CD14-positive monocyte (primary cell): Measurements from ENCODE around the gene LRRC43. TPM values are rescaled to one million over a fixed set of nuclear protein-coding genes. Genes with fewer than 3 reads are reported as not detected.

Experiments used
- DNase-seq, 3 donors: peaks; one replicate each; pipeline ENCODE4 v3.0.0-alpha.2; 2011 to 2022
- H2AFZ ChIP-seq: 2 replicates; pipeline ENCODE4 v1.6.0; 2012; ENCODE audit warnings: mild to moderate bottlenecking, low read depth, low read length, inconsistent platforms; ENCODE audit not compliant: insufficient read depth, poor library complexity, severe bottlenecking
- H3K27ac ChIP-seq, 2 donors: 1 replicate in 1 of 2; 2 replicates in 1 of 2; pipeline ENCODE4 v1.5.1; 2012 to 2013; ENCODE audit warnings: low read length in 2 of 2, control low read depth in 1 of 2, inconsistent platforms in 1 of 2, low read depth in 1 of 2, mild to moderate bottlenecking in 1 of 2
- H3K27me3 ChIP-seq, 2 donors: one replicate each; pipeline versions ENCODE4 v1.6.0 to v1.6.1; 2011 to 2013; ENCODE audit warnings: low read length in 2 of 2; ENCODE audit not compliant: control insufficient read depth in 2 of 2, insufficient read depth in 2 of 2
- H3K36me3 ChIP-seq, 2 donors: replicated peaks in 1 of 2; 1 replicate in 1 of 2; 2 replicates in 1 of 2; pipeline versions ENCODE4 v1.5.1 to v1.6.1; 2012 to 2013; ENCODE audit warnings: low read length in 2 of 2, control low read depth in 1 of 2, inconsistent platforms in 1 of 2, mild to moderate bottlenecking in 1 of 2; ENCODE audit not compliant: insufficient read depth in 2 of 2, control insufficient read depth in 1 of 2
- H3K4me1 ChIP-seq, 2 donors: 1 replicate in 1 of 2; 2 replicates in 1 of 2; pipeline versions ENCODE4 v1.5.1 to v1.6.1; 2012 to 2013; ENCODE audit warnings: low read length in 2 of 2, control low read depth in 1 of 2, inconsistent platforms in 1 of 2, mild to moderate bottlenecking in 1 of 2, moderate library complexity in 1 of 2; ENCODE audit not compliant: insufficient read depth in 2 of 2, control insufficient read depth in 1 of 2
- H3K4me2 ChIP-seq: replicated peaks from 2 replicates; pipeline ENCODE3; 2012; ENCODE audit warnings: low read length, moderate library complexity, mild to moderate bottlenecking; ENCODE audit not compliant: poor library complexity, severe bottlenecking; ENCODE audit errors: extremely low read depth
- H3K4me3 ChIP-seq, 3 experiments: fragments of 200-600 bp in 1 of 3; sonication (generic) in 1 of 3; replicated peaks in 1 of 3; 1 replicate in 2 of 3; 2 replicates in 1 of 3; pipeline ENCODE4 v1.5.1; 2011 to 2013; ENCODE audit warnings: low read length in 3 of 3, mild to moderate bottlenecking in 3 of 3, control low read depth in 2 of 3, low read depth in 2 of 3, inconsistent platforms in 1 of 3, moderate library complexity in 1 of 3
- H3K79me2 ChIP-seq: 2 replicates; pipeline ENCODE4 v1.6.0; 2012; ENCODE audit warnings: mild to moderate bottlenecking, control low read depth, inconsistent platforms, low read length, moderate library complexity; ENCODE audit not compliant: insufficient read depth
- H3K9ac ChIP-seq: 2 replicates; pipeline ENCODE4 v1.6.0; 2017; ENCODE audit warnings: low read length, mild to moderate bottlenecking; ENCODE audit not compliant: insufficient read depth, poor library complexity, severe bottlenecking
- H3K9me3 ChIP-seq, 2 donors: replicated peaks in 1 of 2; 1 replicate in 1 of 2; 2 replicates in 1 of 2; pipeline versions ENCODE4 v1.5.1 to v1.6.1; 2012 to 2013; ENCODE audit warnings: low read length in 2 of 2, control low read depth in 1 of 2; ENCODE audit not compliant: control insufficient read depth in 1 of 2, insufficient read depth in 1 of 2
- H4K20me1 ChIP-seq: 2 replicates; pipeline ENCODE4 v1.6.0; 2012; ENCODE audit warnings: mild to moderate bottlenecking, low read length, control low read depth, moderate library complexity; ENCODE audit not compliant: insufficient read depth
- H3K27ac Mint-ChIP-seq, 7 donors: one replicate each; pipeline ENCODE4 v1.8.0; 2020; ENCODE audit warnings: mild to moderate bottlenecking in 7 of 7, mixed read lengths in 7 of 7, moderate library complexity in 6 of 7, inconsistent platforms in 2 of 7
- H3K27me3 Mint-ChIP-seq, 3 donors: one replicate each; pipeline ENCODE4 v1.8.0; 2021 to 2022; ENCODE audit warnings: low read depth in 3 of 3, mild to moderate bottlenecking in 3 of 3, mixed read lengths in 3 of 3, moderate library complexity in 3 of 3, inconsistent platforms in 1 of 3
- H3K36me3 Mint-ChIP-seq, 2 donors: one replicate each; pipeline ENCODE4 v1.8.0; 2020; ENCODE audit warnings: mixed read lengths in 2 of 2, inconsistent platforms in 1 of 2, mild to moderate bottlenecking in 1 of 2
- H3K4me1 Mint-ChIP-seq: one replicate; pipeline ENCODE4 v1.8.0; 2020; ENCODE audit warnings: mild to moderate bottlenecking, mixed read lengths
- H3K4me3 Mint-ChIP-seq, 2 donors: one replicate each; pipeline ENCODE4 v1.8.0; 2020; ENCODE audit warnings: mild to moderate bottlenecking in 2 of 2, mixed read lengths in 2 of 2, moderate library complexity in 1 of 2
- H3K9me3 Mint-ChIP-seq, 7 donors: one replicate each; pipeline ENCODE4 v1.8.0; 2020 to 2022; ENCODE audit warnings: mixed read lengths in 7 of 7, mild to moderate bottlenecking in 6 of 7, moderate library complexity in 6 of 7, inconsistent platforms in 2 of 7
- WGBS: methylation state at CpG from one replicate; pipeline ENCODE4 v1.1.5; 2013; ENCODE audit warnings: missing lambda C conversion rate; ENCODE audit not compliant: insufficient coverage; 5-methylcytosine and 5-hydroxymethylcytosine counted together
- intact Hi-C, 2 donors: fragments of 100-400 bp; cut with micrococcal nuclease; formaldehyde crosslinking; loops; one replicate each; pipeline versions ENCODE4 v1.15.0 to v1.15.1; 2023
- polyA plus RNA-seq, 3 donors: library from polyadenylated mRNA; depleted of rRNA in 1 of 3; unstranded in 2 of 3; stranded (reverse) in 1 of 3; fragments of 300-500 nt in 2 of 3; fragments of >200 nt in 1 of 3; fragmentation: Illumina TruSeq in 2 of 3; gene quantifications; 1 replicate in 2 of 3; 2 replicates in 1 of 3; pipeline ENCODE4 v1.2.3, GENCODE V29; 2012 to 2021
- TF ChIP-seq, protein P1 (sequence below): fragments of 200-600 bp; IDR thresholded peaks from one replicate; pipeline ENCODE4 v1.8.0; 2022; ENCODE audit warnings: antibody characterized with exemption, mild to moderate bottlenecking

LRRC43 gene
- polyA plus RNA-seq, 3 donors: 0.19 TPM; not detected in 2

- Histone ChIP-seq H3K4me1 (peaks cover 20 to 27% of the 10 kb centered on the region in 2 donors), H3K27ac (peak overlapping the region in 1 of 2 donors; percentile 56), H3K36me3 (peaks cover 39 to 56% of the 10 kb centered on the region in 2 donors), H3K79me2 (peaks cover 40% of the 10 kb centered on the region), H3K27me3 (no peaks in the 10 kb centered on the region), H2AFZ (peak overlapping the region; percentile 68), H3K4me2 (peak overlapping the region; percentile 82), H3K9ac (no peak overlapping the region), H3K4me3 (peak overlapping the region; percentile 5 to 72 (median 26)), H4K20me1 (peaks cover 15% of the 10 kb centered on the region), H3K9me3 (no peaks in the 10 kb centered on the region)
- Mint-ChIP-seq H3K27me3 (peaks cover 0 to 2% (median 0%) of the 10 kb centered on the region in 3 donors), H3K9me3 (no peaks in the 10 kb centered on the region), H3K4me3 (peak overlapping the region; percentile 55 to 73), H3K36me3 (peaks cover 49 to 64% of the 10 kb centered on the region in 2 donors), H3K4me1 (peaks cover 20% of the 10 kb centered on the region), H3K27ac (peak overlapping the region in 4 of 7 donors; percentile 31 to 69 (median 54))
- intact Hi-C loops: no loop called here
- 5% methylated on average over 49 of the region's 55 CpGs for WGBS
- DNase-seq: no peak
- TF ChIP-seq, protein P1, sequence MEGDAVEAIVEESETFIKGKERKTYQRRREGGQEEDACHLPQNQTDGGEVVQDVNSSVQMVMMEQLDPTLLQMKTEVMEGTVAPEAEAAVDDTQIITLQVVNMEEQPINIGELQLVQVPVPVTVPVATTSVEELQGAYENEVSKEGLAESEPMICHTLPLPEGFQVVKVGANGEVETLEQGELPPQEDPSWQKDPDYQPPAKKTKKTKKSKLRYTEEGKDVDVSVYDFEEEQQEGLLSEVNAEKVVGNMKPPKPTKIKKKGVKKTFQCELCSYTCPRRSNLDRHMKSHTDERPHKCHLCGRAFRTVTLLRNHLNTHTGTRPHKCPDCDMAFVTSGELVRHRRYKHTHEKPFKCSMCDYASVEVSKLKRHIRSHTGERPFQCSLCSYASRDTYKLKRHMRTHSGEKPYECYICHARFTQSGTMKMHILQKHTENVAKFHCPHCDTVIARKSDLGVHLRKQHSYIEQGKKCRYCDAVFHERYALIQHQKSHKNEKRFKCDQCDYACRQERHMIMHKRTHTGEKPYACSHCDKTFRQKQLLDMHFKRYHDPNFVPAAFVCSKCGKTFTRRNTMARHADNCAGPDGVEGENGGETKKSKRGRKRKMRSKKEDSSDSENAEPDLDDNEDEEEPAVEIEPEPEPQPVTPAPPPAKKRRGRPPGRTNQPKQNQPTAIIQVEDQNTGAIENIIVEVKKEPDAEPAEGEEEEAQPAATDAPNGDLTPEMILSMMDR: no peak
Measured at GRCh38 chr12:122226366-122227125, 43.6 kb downstream of the LRRC43 start.

GRCh38 chr12:122227341-122227740, 44.4 kb downstream of the LRRC43 start:
- H3K4me3 ChIP-seq: no peak overlapping the region
- Mint-ChIP-seq H3K9me3 (no peaks in the 10 kb centered on the region), H3K36me3 (peaks cover 50 to 64% of the 10 kb centered on the region in 2 donors), H3K4me3 (peak overlapping the region in 1 of 2 donors; percentile 73), H3K27me3 (peaks cover 0 to 2% (median 0%) of the 10 kb centered on the region in 3 donors), H3K4me1 (peaks cover 20% of the 10 kb centered on the region), H3K27ac (peak overlapping the region in 1 of 7 donors; percentile 62)
- H4K20me1 ChIP-seq: peaks cover 9% of the 10 kb centered on the region
- H3K27me3 ChIP-seq: no peaks in the 10 kb centered on the region
- peaks cover 32% of the 10 kb centered on the region for H3K79me2 ChIP-seq
- intact Hi-C loops: no loop called here
- WGBS: 95% methylated on average over 14 of the region's 17 CpGs
- peaks cover 39 to 56% of the 10 kb centered on the region in 2 donors for H3K36me3 ChIP-seq
- TF ChIP-seq, protein P1: no peak
- no peaks in the 10 kb centered on the region for H3K9me3 ChIP-seq
- H3K4me1 ChIP-seq: peaks cover 20 to 27% of the 10 kb centered on the region in 2 donors
- no peak overlapping the region for H3K9ac ChIP-seq
- no peak overlapping the region for H2AFZ ChIP-seq
- H3K27ac ChIP-seq: no peak overlapping the region
- no peak overlapping the region for H3K4me2 ChIP-seq
- DNase-seq: no peak
